Hindlimb muscle (tissue), 1 donor: ENCODE results near the gene ADAMTS2. TPM values are rescaled to one million over a fixed set of nuclear protein-coding genes. Genes with fewer than 3 reads are reported as not detected.
"Not testable (repeated sequence)": the region's sequence is repeated elsewhere in the genome, so short reads cannot be mapped to it uniquely, and the experiment has no call there.

Experiments
- DNase-seq: peaks from one replicate; pipeline ENCODE4 v3.0.0-alpha.2; 2013
- polyA plus RNA-seq: library from polyadenylated mRNA; unstranded; fragments of 120-200 nt; gene quantifications from one replicate; pipeline ENCODE4 v1.2.1, GENCODE V29; 2013; ENCODE audit not compliant: insufficient read length

The ADAMTS2 gene
- polyA plus RNA-seq, 1 donor, result 29.7 TPM

- no peak for DNase-seq
Measured at GRCh38 chr5:179122411-179123108, 222.7 kb downstream of the ADAMTS2 start.

- DNase-seq, result no peak
Measured at GRCh38 chr5:179121667-179122111, 223.6 kb downstream of the ADAMTS2 start.

- no peak for DNase-seq
Measured at GRCh38 chr5:179120951-179121666, 224.2 kb downstream of the ADAMTS2 start.

GRCh38 chr5:179120421-179120861, 224.8 kb downstream of the ADAMTS2 start:
- no peak for DNase-seq

- no peak for DNase-seq
Measured at GRCh38 chr5:179119415-179120170, 225.7 kb downstream of the ADAMTS2 start.

- DNase-seq, result no peak
Measured at GRCh38 chr5:179118756-179119414, 226.4 kb downstream of the ADAMTS2 start.

- no peak for DNase-seq
Measured at GRCh38 chr5:179118338-179118737, 226.9 kb downstream of the ADAMTS2 start.

GRCh38 chr5:179115845-179116524, 229.3 kb downstream of the ADAMTS2 start:
- DNase-seq, result no peak

- DNase-seq, result no peak
Measured at GRCh38 chr5:179115307-179115706, 230.0 kb downstream of the ADAMTS2 start.

GRCh38 chr5:179114756-179115155, 230.5 kb downstream of the ADAMTS2 start:
- no peak for DNase-seq

GRCh38 chr5:179113945-179114641, 231.2 kb downstream of the ADAMTS2 start:
- no peak for DNase-seq

- DNase-seq, result no peak
Measured at GRCh38 chr5:179113143-179113530, 232.1 kb downstream of the ADAMTS2 start.

- DNase-seq, result no peak
Measured at GRCh38 chr5:179112469-179113142, 232.7 kb downstream of the ADAMTS2 start.

GRCh38 chr5:179111267-179112207, 233.7 kb downstream of the ADAMTS2 start:
- no peak for DNase-seq

GRCh38 chr5:179110528-179110927, 234.7 kb downstream of the ADAMTS2 start:
- no peak for DNase-seq

GRCh38 chr5:179101282-179101681, 244.0 kb downstream of the ADAMTS2 start:
- DNase-seq, result not testable (repeated sequence)

- DNase-seq, result no peak
Measured at GRCh38 chr5:179089502-179089901, 255.8 kb downstream of the ADAMTS2 start.

- DNase-seq, result no peak
Measured at GRCh38 chr5:179080724-179081123, 264.5 kb downstream of the ADAMTS2 start.

- no peak for DNase-seq
Measured at GRCh38 chr5:179079165-179079987, 265.9 kb downstream of the ADAMTS2 start.
